A549 (cell line): ENCODE results near the gene CHN1.

Source experiments
- PHF8 ChIP-seq: fragments of 200-600 bp; sonication (generic); IDR thresholded peaks from 2 replicates; pipeline ENCODE4 v1.6.1; 2016; ENCODE audit warnings: low read depth, mild to moderate bottlenecking, antibody characterized with exemption, moderate library complexity, borderline replicate concordance
- REST ChIP-seq: fragments of 200-600 bp; sonication (generic); IDR thresholded peaks from 2 replicates; pipeline ENCODE4 v1.6.1; 2016; ENCODE audit warnings: antibody characterized with exemption, mild to moderate bottlenecking, moderate library complexity
- ZNF302 ChIP-seq: fragments of 250-450 bp; sonication (Bioruptor Pico); IDR thresholded peaks from 2 replicates; pipeline ENCODE4 v1.9.0; 2021; ENCODE audit warnings: inconsistent platforms, mild to moderate bottlenecking, moderate library complexity

- no peak for TF ChIP-seq PHF8
- TF ChIP-seq REST, result no peak
- no peak for TF ChIP-seq ZNF302
These were observed 86.2 kb downstream of the CHN1 start for GRCh38 chr2:174918886-174919526.
